AG10803 (cell line): ENCODE measurements around the gene CLCNKA.

Source experiments
- DNase-seq: peaks from one replicate; pipeline ENCODE4 v3.0.0; 2010; ENCODE audit warnings: low read depth
- H3K4me3 ChIP-seq: 2 replicates; pipeline ENCODE4 v1.5.1; 2011; ENCODE audit warnings: mild to moderate bottlenecking, low read length, control low read depth
- TF ChIP-seq, protein P1 (sequence below): conservative IDR thresholded peaks from 2 replicates; pipeline ENCODE4 v1.5.1; 2011; ENCODE audit warnings: mild to moderate bottlenecking, low read length, control low read depth, inconsistent platforms

The CLCNKA gene

GRCh38 chr1:16070640-16071355, 49.0 kb downstream of the CLCNKA start:
- H3K4me3 ChIP-seq = no peak overlapping the region
- DNase-seq = no peak

GRCh38 chr1:16071614-16072013, 49.8 kb downstream of the CLCNKA start:
- TF ChIP-seq, protein P1, sequence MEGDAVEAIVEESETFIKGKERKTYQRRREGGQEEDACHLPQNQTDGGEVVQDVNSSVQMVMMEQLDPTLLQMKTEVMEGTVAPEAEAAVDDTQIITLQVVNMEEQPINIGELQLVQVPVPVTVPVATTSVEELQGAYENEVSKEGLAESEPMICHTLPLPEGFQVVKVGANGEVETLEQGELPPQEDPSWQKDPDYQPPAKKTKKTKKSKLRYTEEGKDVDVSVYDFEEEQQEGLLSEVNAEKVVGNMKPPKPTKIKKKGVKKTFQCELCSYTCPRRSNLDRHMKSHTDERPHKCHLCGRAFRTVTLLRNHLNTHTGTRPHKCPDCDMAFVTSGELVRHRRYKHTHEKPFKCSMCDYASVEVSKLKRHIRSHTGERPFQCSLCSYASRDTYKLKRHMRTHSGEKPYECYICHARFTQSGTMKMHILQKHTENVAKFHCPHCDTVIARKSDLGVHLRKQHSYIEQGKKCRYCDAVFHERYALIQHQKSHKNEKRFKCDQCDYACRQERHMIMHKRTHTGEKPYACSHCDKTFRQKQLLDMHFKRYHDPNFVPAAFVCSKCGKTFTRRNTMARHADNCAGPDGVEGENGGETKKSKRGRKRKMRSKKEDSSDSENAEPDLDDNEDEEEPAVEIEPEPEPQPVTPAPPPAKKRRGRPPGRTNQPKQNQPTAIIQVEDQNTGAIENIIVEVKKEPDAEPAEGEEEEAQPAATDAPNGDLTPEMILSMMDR = no peak
- no peak overlapping the region for H3K4me3 ChIP-seq
- no peak for DNase-seq

More at GRCh38 chr1:16070640-16071355, 49.0 kb downstream of the CLCNKA start:
- TF ChIP-seq, protein P1 = no peak

GRCh38 chr1:16072095-16072494, 50.3 kb downstream of the CLCNKA start:
- TF ChIP-seq, protein P1 = no peak
- no peak overlapping the region for H3K4me3 ChIP-seq
- no peak for DNase-seq

- TF ChIP-seq, protein P1 = peak; percentile 33
- peak overlapping the region; percentile 46 for H3K4me3 ChIP-seq
- DNase-seq = no peak
Observed at GRCh38 chr1:16072616-16073484, 51.0 kb downstream of the CLCNKA start.

- H3K4me3 ChIP-seq = peak within 1 kb of the TSS; percentile 47
- TF ChIP-seq, protein P1 = no peak; the same call in 1 of the 2 replicates
- no peak for DNase-seq
Observed at GRCh38 chr1:16073490-16074119, 51.8 kb downstream of the CLCNKA start, which contains the start of gene FAM131C. Gene FAM131C, minus strand, starts transcription at chr1:16073651. Its CDS starts 209 bp downstream, at chr1:16073442.

DNA sequence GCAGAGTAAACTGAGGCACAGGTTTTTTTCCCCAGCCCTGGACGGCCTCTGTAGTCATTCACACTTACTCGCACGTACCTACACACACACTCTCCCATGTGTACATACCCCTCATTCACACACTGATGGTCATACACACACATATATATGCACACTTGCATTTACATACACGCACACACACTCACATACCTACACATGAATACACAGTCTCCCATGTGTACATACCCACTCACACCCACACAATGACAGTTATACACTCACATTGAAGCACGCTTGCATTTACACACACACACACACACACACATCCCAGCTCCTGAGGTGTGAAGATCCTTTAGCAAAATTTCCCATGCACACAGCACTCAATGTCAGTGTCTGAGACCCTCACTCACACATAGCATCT, 52.4 kb downstream of the CLCNKA start:
- DNase-seq = no peak
- no peak overlapping the region for H3K4me3 ChIP-seq
- TF ChIP-seq, protein P1 = no peak
